ENCODE measurements around the gene ADCY10. TPM values are rescaled to one million over a fixed set of nuclear protein-coding genes. Genes with fewer than 3 reads are reported as not detected.

Gene ADCY10
- polyA plus RNA-seq, 1 donor from 2014 or later: 0.09 TPM

- Histone ChIP-seq H3K4me3 (ENCODE audit: low read length) (no peak overlapping the region), H3K27ac (ENCODE audit: low read length) (no peak overlapping the region), H3K4me2 (ENCODE audit: low read length) (no peak overlapping the region), H3K9ac (ENCODE audit: low read length) (no peak overlapping the region), H4K20me1 (ENCODE audit: insufficient read depth) (no peaks in the 10 kb centered on the region), H2AFZ (ENCODE audit: low read depth, low read length) (no peak overlapping the region), H3K36me3 (ENCODE audit: insufficient read depth, low read length) (peaks cover 3% of the 10 kb centered on the region), H3K79me2 (replicated peaks; ENCODE audit: insufficient read depth, low read length) (no peaks in the 10 kb centered on the region), H3K9me2 (ENCODE audit: insufficient read depth, low read length) (no peaks in the 10 kb centered on the region), H3F3A (ENCODE audit: insufficient read depth, low read length, poor library complexity, severe bottlenecking) (no peaks in the 10 kb centered on the region), H3K27me3 (ENCODE audit: insufficient read depth, low read depth, low read length) (no peaks in the 10 kb centered on the region), H3K9me3 (ENCODE audit: low read length) (peaks cover 6% of the 10 kb centered on the region)
- TF ChIP-seq RAD21 (conservative IDR thresholded peaks at IDR 0.05): no peak
- TF ChIP-seq POLR2AphosphoS5 (IDR thresholded peaks at IDR 0.05): no peak
- no peak for TF ChIP-seq EZH2 (IDR thresholded peaks at IDR 0.05; ENCODE audit: borderline replicate concordance, insufficient read depth, low read length, poor library complexity, severe bottlenecking)
These were observed 137.2 kb downstream of the ADCY10 start for GRCh38 chr1:167776616-167777268.

- TF ChIP-seq EP300 (conservative IDR thresholded peaks at IDR 0.05; ENCODE audit: poor library complexity, severe bottlenecking): no peak
- TF ChIP-seq EZH2 (IDR thresholded peaks at IDR 0.05; ENCODE audit: borderline replicate concordance, insufficient read depth, low read length, poor library complexity, severe bottlenecking): no peak
- TF ChIP-seq POLR2AphosphoS5 (IDR thresholded peaks at IDR 0.05): no peak
- TF ChIP-seq MXI1 (conservative IDR thresholded peaks at IDR 0.05; ENCODE audit: poor library complexity, severe bottlenecking): no peak
- no peak for TF ChIP-seq CTCF (IDR thresholded peaks at IDR 0.05; ENCODE audit: poor library complexity, severe bottlenecking)
- H3K27me3 ChIP-seq (ENCODE audit: insufficient read depth, low read depth, low read length): no peaks in the 10 kb centered on the region
- no peak overlapping the region for H3K4me2 ChIP-seq (ENCODE audit: low read length)
- no peak overlapping the region for H3K4me3 ChIP-seq (ENCODE audit: low read length)
- no peak overlapping the region for H3K9ac ChIP-seq (ENCODE audit: low read length)
- no peaks in the 10 kb centered on the region for H3F3A ChIP-seq (ENCODE audit: insufficient read depth, low read length, poor library complexity, severe bottlenecking)
- H2AFZ ChIP-seq (ENCODE audit: low read depth, low read length): no peak overlapping the region
- H3K9me2 ChIP-seq (ENCODE audit: insufficient read depth, low read length): no peaks in the 10 kb centered on the region
- H3K9me3 ChIP-seq (ENCODE audit: low read length): peaks cover 6% of the 10 kb centered on the region
- H3K27ac ChIP-seq (ENCODE audit: low read length): no peak overlapping the region
- peaks cover 3% of the 10 kb centered on the region for H3K36me3 ChIP-seq (ENCODE audit: insufficient read depth, low read length)
- H4K20me1 ChIP-seq (ENCODE audit: insufficient read depth): no peaks in the 10 kb centered on the region
- H3K79me2 ChIP-seq (replicated peaks; ENCODE audit: insufficient read depth, low read length): no peaks in the 10 kb centered on the region
These were observed 137.8 kb downstream of the ADCY10 start for GRCh38 chr1:167776151-167776550.

- Histone ChIP-seq H4K20me1 (ENCODE audit: insufficient read depth) (no peaks in the 10 kb centered on the region), H3K4me2 (ENCODE audit: low read length) (no peak overlapping the region), H3K79me2 (replicated peaks; ENCODE audit: insufficient read depth, low read length) (no peaks in the 10 kb centered on the region), H3K27ac (ENCODE audit: low read length) (no peak overlapping the region), H3K9me3 (ENCODE audit: low read length) (peaks cover 1% of the 10 kb centered on the region), H3K9ac (ENCODE audit: low read length) (no peak overlapping the region), H3K4me3 (ENCODE audit: low read length) (no peak overlapping the region), H3K27me3 (ENCODE audit: insufficient read depth, low read depth, low read length) (no peaks in the 10 kb centered on the region), H2AFZ (ENCODE audit: low read depth, low read length) (no peak overlapping the region), H3F3A (ENCODE audit: insufficient read depth, low read length, poor library complexity, severe bottlenecking) (no peaks in the 10 kb centered on the region), H3K9me2 (ENCODE audit: insufficient read depth, low read length) (no peaks in the 10 kb centered on the region), H3K36me3 (ENCODE audit: insufficient read depth, low read length) (no peaks in the 10 kb centered on the region)
- TF ChIP-seq REST (IDR thresholded peaks at IDR 0.05; ENCODE audit: borderline replicate concordance) (no peak), EZH2 (IDR thresholded peaks at IDR 0.05; ENCODE audit: borderline replicate concordance, insufficient read depth, low read length, poor library complexity, severe bottlenecking) (no peak), CTCF (IDR thresholded peaks at IDR 0.05; ENCODE audit: poor library complexity, severe bottlenecking) (no peak), RAD21 (conservative IDR thresholded peaks at IDR 0.05) (no peak), EP300 (conservative IDR thresholded peaks at IDR 0.05; ENCODE audit: poor library complexity, severe bottlenecking) (no peak)
These were observed 138.8 kb downstream of the ADCY10 start for GRCh38 chr1:167775178-167775577.

Measured in neural cell (in vitro differentiated cells).